ENCODE measurements around the gene MYH14.
"Not testable (repeated sequence)": the region's sequence is repeated elsewhere in the genome, so short reads cannot be mapped to it uniquely, and the experiment has no call there.

MYH14 gene

GRCh38 chr19:50322931-50323781 lies 119.7 kb downstream of the MYH14 start:
- DNase-seq = no peak

GRCh38 chr19:50323782-50324133 lies 120.3 kb downstream of the MYH14 start:
- DNase-seq = no peak

- no peak for DNase-seq
Measured at GRCh38 chr19:50324331-50324730, 120.9 kb downstream of the MYH14 start.

- DNase-seq = peak; percentile 76
Measured at GRCh38 chr19:50325310-50326100, 122.1 kb downstream of the MYH14 start.

GRCh38 chr19:50326101-50326664 lies 122.8 kb downstream of the MYH14 start:
- no peak for DNase-seq

- DNase-seq = no peak
Measured at GRCh38 chr19:50327013-50327412, 123.6 kb downstream of the MYH14 start.

GRCh38 chr19:50327461-50328223 lies 124.2 kb downstream of the MYH14 start:
- no peak for DNase-seq

GRCh38 chr19:50328224-50328872 lies 124.9 kb downstream of the MYH14 start:
- DNase-seq = no peak

GRCh38 chr19:50328873-50329145 lies 125.4 kb downstream of the MYH14 start:
- DNase-seq = no peak

- DNase-seq = peak; percentile 92
Measured at GRCh38 chr19:50329146-50329925, 125.9 kb downstream of the MYH14 start, which contains the start of gene KCNC3. Gene KCNC3, minus strand, starts transcription at chr19:50329377. Its CDS starts 295 bp downstream, at chr19:50329082.

- DNase-seq = not testable (repeated sequence)
Measured at GRCh38 chr19:50329926-50330294, 126.5 kb downstream of the MYH14 start.

- peak; percentile 88 for DNase-seq
Measured at GRCh38 chr19:50330365-50331078, 127.1 kb downstream of the MYH14 start.

GRCh38 chr19:50331221-50331993 lies 128.0 kb downstream of the MYH14 start:
- DNase-seq = no peak

- no peak for DNase-seq
Measured at GRCh38 chr19:50331994-50332243, 128.5 kb downstream of the MYH14 start.

- DNase-seq = no peak
Measured at GRCh38 chr19:50332244-50333038, 129.0 kb downstream of the MYH14 start.

- peak; percentile 92 for DNase-seq
Measured at GRCh38 chr19:50333235-50333736, 129.9 kb downstream of the MYH14 start.

- peak; percentile 86 for DNase-seq
Measured at GRCh38 chr19:50333737-50334617, 130.6 kb downstream of the MYH14 start.

- DNase-seq = no peak
Measured at GRCh38 chr19:50334741-50335421, 131.5 kb downstream of the MYH14 start.

Data from CD4-positive, alpha-beta T cell treated with Interleukin-12 subunit alpha and Interleukin-12 subunit beta, for 1 hour (primary cell).